Measurements from ENCODE around the gene RELT. TPM values are rescaled to one million over a fixed set of nuclear protein-coding genes. Genes with fewer than 3 reads are reported as not detected.

The RELT gene
- total RNA-seq, 1 donor from 2014 or later: 20.9 TPM

DNA sequence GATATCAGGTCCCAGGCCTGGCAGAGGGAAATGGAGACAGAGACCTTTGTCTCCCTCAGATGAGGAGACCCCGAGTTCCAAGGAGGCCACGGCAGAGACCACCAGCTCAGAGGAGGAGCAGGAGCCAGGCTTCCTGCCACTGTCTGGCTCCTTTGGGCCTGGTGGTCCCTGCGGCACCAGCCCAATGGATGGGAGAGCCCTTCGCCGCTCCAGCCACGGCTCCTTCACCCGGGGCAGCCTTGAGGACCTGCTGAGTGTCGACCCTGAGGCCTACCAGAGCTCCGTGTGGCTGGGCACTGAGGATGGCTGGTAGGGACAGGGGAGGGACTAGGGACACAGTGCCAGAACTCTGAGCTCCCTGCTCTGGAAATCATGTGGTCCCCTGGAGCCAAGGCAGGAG is 13.1 kb upstream of the RELT start:
- Mint-ChIP-seq H3K9me3 (no peaks in the 10 kb centered on the region), H3K4me1 (peaks cover 4% of the 10 kb centered on the region), H3K27me3 (ENCODE audit: low read depth) (no peaks in the 10 kb centered on the region), H3K4me3 (no peak overlapping the region), H3K36me3 (ENCODE audit: low read depth) (peaks cover 5% of the 10 kb centered on the region), H3K27ac (ENCODE audit: unreplicated experiment) (no peak overlapping the region)
- TF ChIP-seq, protein P1, sequence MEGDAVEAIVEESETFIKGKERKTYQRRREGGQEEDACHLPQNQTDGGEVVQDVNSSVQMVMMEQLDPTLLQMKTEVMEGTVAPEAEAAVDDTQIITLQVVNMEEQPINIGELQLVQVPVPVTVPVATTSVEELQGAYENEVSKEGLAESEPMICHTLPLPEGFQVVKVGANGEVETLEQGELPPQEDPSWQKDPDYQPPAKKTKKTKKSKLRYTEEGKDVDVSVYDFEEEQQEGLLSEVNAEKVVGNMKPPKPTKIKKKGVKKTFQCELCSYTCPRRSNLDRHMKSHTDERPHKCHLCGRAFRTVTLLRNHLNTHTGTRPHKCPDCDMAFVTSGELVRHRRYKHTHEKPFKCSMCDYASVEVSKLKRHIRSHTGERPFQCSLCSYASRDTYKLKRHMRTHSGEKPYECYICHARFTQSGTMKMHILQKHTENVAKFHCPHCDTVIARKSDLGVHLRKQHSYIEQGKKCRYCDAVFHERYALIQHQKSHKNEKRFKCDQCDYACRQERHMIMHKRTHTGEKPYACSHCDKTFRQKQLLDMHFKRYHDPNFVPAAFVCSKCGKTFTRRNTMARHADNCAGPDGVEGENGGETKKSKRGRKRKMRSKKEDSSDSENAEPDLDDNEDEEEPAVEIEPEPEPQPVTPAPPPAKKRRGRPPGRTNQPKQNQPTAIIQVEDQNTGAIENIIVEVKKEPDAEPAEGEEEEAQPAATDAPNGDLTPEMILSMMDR (conservative IDR thresholded peaks at IDR 0.05): no peak
- no peak for DNase-seq (ENCODE audit: low read depth, low spot score)

DNA sequence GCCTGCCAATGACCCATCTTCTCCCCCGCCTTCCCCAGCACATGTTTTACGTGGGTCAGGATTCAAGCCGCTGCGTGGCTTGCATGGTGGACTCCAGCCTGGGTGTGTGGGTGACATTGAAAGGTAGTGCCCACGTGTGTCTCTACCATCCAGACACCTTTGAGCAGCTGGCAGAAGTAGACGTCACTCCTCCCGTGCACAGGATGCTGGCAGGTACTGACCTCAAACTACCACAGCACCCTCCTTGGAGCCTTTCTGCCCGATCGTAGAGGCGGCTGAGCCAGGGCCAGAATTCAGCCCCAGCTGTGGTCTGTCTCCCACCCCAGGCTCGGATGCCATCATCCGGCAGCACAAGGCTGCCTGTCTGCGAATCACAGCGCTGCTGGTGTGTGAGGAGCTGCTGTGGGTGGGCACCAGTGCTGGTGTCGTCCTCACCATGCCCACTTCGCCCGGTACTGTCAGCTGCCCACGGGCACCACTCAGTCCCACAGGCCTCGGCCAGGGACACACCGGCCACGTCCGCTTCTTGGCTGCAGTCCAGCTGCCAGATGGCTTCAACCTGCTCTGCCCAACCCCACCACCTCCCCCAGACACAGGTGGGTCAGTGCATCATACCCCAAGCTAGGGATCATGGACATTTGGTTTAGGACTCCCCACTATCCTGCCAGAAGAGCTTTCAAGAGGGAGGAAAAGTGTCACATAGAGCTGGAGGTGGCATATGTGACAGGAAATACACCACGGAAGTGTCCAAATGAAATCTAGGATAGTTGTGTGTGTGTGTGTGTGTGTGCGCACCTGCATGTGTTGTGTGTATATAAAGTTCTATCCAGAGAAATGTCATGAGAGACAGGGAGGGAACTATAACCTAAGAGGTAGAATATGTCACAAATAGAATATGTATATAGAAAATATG is 10.6 kb upstream of the RELT start:
- no peaks in the 10 kb centered on the region for H3K27me3 Mint-ChIP-seq (ENCODE audit: low read depth)
- H3K9me3 Mint-ChIP-seq: no peaks in the 10 kb centered on the region
- no peak for DNase-seq (ENCODE audit: low read depth, low spot score)
- no peak overlapping the region for H3K4me3 Mint-ChIP-seq
- peaks cover 5% of the 10 kb centered on the region for H3K36me3 Mint-ChIP-seq (ENCODE audit: low read depth)
- H3K4me1 Mint-ChIP-seq: peaks cover 4% of the 10 kb centered on the region
- no peak overlapping the region for H3K27ac Mint-ChIP-seq (ENCODE audit: unreplicated experiment)
- TF ChIP-seq, protein P1 (conservative IDR thresholded peaks at IDR 0.05): no peak

DNA sequence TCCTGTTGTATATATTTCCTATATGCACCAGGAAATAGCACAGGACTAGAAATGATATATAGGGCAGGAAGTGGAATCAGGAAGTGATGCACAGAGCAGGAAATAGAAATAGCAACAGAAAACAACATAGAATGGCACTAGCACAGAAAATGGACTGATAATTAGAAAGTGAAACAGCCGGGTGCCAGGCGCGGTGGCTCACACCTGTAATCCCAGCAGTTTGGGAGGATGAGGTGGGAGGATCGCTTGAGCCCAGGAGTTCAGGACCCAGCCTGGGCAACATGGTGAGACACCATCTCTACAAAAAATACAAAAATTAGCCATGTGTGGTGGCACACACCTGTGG is 10.0 kb upstream of the RELT start:
- TF ChIP-seq, protein P1 (conservative IDR thresholded peaks at IDR 0.05): no peak
- H3K27me3 Mint-ChIP-seq (ENCODE audit: low read depth): no peaks in the 10 kb centered on the region
- no peaks in the 10 kb centered on the region for H3K9me3 Mint-ChIP-seq
- peaks cover 3% of the 10 kb centered on the region for H3K4me1 Mint-ChIP-seq
- H3K4me3 Mint-ChIP-seq: no peak overlapping the region
- peaks cover 5% of the 10 kb centered on the region for H3K36me3 Mint-ChIP-seq (ENCODE audit: low read depth)
- no peak overlapping the region for H3K27ac Mint-ChIP-seq (ENCODE audit: unreplicated experiment)
- DNase-seq (ENCODE audit: low read depth, low spot score): no peak

DNA sequence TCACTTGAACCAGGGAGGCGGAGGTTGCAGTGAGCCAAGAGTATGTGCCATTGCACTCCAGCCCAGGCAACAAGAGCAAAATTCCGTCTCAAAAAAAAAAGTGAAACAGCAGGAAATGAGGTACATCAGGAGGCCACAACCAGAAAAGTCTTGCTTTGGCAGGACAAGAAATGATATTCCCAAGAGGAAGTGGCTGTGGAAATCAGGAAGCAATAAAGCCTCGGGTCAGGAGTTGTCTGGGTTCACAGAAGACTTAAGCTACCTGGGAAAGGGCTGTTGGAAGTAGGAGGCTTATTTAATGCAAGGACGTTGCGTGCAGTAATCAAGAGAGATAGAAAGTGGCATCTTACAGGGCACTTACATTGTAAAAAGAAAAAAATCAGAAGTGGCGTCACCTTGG is 9.2 kb upstream of the RELT start:
- no peaks in the 10 kb centered on the region for H3K9me3 Mint-ChIP-seq
- no peak overlapping the region for H3K4me3 Mint-ChIP-seq
- TF ChIP-seq, protein P1 (conservative IDR thresholded peaks at IDR 0.05): no peak
- peaks cover 3% of the 10 kb centered on the region for H3K36me3 Mint-ChIP-seq (ENCODE audit: low read depth)
- H3K27ac Mint-ChIP-seq (ENCODE audit: unreplicated experiment): no peak overlapping the region
- H3K4me1 Mint-ChIP-seq: no peaks in the 10 kb centered on the region
- no peaks in the 10 kb centered on the region for H3K27me3 Mint-ChIP-seq (ENCODE audit: low read depth)
- DNase-seq (ENCODE audit: low read depth, low spot score): no peak

DNA sequence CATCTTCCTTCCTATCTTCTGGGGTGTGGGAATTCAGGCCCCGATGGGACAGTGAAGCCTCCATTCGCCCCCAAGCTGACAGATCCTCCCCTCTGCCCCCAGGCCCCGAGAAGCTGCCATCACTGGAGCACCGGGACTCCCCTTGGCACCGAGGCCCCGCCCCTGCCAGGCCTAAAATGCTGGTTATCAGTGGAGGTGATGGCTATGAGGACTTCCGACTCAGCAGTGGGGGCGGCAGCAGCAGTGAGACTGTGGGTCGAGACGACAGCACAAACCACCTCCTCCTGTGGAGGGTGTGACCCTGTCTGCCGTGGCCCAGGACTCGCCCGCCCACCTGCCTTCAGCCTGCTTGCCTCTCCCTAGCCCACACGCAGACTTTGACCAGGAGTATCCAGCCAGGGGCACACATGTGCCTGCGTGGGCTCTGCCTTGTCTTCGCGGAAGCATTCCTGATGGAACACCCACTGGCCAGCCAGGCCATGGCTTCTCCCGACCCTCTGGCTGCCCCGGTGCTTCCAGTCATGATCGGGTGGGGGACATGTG is 8.6 kb upstream of the RELT start:
- no peak for DNase-seq (ENCODE audit: low read depth, low spot score)
- Mint-ChIP-seq H3K27me3 (ENCODE audit: low read depth) (no peaks in the 10 kb centered on the region), H3K4me3 (no peak overlapping the region), H3K9me3 (no peaks in the 10 kb centered on the region), H3K4me1 (no peaks in the 10 kb centered on the region), H3K36me3 (ENCODE audit: low read depth) (peaks cover 3% of the 10 kb centered on the region), H3K27ac (ENCODE audit: unreplicated experiment) (no peak overlapping the region)
- TF ChIP-seq, protein P1 (conservative IDR thresholded peaks at IDR 0.05): no peak

Measured in neural crest cell (in vitro differentiated cells).